PFSK-1 (cell line): ENCODE results near the gene DNAJC27.

ENCODE experiments used
- FOXP2 ChIP-seq: optimal IDR thresholded peaks from 2 replicates; pipeline ENCODE3; 2011; ENCODE audit warnings: borderline replicate concordance, control low read depth, inconsistent platforms; ENCODE audit not compliant: insufficient read depth; ENCODE audit errors: extremely low read length, extremely low read depth
- POLR2AphosphoS5 ChIP-seq: IDR thresholded peaks from 2 replicates; pipeline ENCODE4 v1.6.1; 2012; ENCODE audit warnings: low read depth, mild to moderate bottlenecking, control low read depth, low read length, moderate library complexity
- SIN3A ChIP-seq: IDR thresholded peaks from 2 replicates; pipeline ENCODE4 v1.6.1; 2012; ENCODE audit warnings: mild to moderate bottlenecking, low read length, moderate library complexity, borderline replicate concordance; ENCODE audit not compliant: insufficient read depth
- TAF1 ChIP-seq: IDR thresholded peaks from 2 replicates; pipeline ENCODE4 v1.6.1; 2012; ENCODE audit warnings: low read length, control low read depth, borderline replicate concordance; ENCODE audit not compliant: insufficient read depth

DNA sequence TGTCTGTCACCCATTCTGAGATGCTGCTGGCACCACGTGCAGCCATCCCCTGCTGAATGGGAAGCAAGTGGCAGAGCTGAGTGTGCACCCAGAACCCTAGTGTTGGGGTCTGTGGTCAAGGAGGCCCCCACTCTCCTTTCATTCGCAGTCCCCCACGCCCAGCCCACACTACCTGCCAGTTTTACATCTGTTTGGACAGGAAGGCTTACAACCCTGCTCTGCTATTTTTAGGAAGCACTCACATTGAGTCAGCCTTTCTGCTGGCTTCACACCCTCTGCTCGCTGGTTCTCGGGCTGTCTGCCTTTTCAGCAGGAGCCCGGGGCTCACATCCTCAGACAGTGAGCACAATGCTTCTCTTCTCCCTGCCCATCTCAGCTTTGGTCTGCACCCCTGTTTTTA lies 41.0 kb downstream of the DNAJC27 start:
- no peak for TF ChIP-seq POLR2AphosphoS5
- TF ChIP-seq SIN3A = no peak
- no peak for TF ChIP-seq FOXP2
- TF ChIP-seq TAF1 = no peak
